Measurements from ENCODE around the gene CDC42EP1.

DNA sequence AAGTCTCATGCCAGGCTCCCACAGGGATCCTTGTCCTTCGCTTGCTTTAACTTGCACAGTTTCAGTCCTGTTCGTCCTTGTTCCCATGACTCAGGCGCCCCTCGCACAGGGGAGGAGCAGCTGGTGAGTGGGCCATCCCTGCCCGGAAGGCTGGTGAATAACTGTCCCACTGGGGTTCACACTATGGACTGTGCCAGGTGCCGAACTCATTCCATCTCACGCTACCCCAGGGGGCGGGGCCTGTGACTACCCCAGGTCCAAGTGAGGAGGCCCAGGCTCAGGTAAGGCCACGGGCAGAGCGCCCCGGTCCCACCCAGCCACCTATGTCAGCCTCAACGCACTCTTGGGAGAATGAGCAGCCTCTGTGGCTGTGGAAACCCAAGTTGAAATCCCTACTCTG is 33.9 kb upstream of the CDC42EP1 start:
- TF ChIP-seq MYC (IDR thresholded peaks at IDR 0.05; ENCODE audit: low read depth, low read length) = no peak
- TF ChIP-seq, protein P1, sequence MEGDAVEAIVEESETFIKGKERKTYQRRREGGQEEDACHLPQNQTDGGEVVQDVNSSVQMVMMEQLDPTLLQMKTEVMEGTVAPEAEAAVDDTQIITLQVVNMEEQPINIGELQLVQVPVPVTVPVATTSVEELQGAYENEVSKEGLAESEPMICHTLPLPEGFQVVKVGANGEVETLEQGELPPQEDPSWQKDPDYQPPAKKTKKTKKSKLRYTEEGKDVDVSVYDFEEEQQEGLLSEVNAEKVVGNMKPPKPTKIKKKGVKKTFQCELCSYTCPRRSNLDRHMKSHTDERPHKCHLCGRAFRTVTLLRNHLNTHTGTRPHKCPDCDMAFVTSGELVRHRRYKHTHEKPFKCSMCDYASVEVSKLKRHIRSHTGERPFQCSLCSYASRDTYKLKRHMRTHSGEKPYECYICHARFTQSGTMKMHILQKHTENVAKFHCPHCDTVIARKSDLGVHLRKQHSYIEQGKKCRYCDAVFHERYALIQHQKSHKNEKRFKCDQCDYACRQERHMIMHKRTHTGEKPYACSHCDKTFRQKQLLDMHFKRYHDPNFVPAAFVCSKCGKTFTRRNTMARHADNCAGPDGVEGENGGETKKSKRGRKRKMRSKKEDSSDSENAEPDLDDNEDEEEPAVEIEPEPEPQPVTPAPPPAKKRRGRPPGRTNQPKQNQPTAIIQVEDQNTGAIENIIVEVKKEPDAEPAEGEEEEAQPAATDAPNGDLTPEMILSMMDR (IDR thresholded peaks at IDR 0.05; ENCODE audit: extremely low read depth in 1 of 2, insufficient read depth in 1 of 2, low read depth in 1 of 2, low read length in 2 of 2) = no peak

All from endothelial cell of umbilical vein (primary cell).